Suprapubic skin (tissue), 3 donors: ENCODE data around the gene THOC6.

ENCODE experiments used
- POLR2A ChIP-seq, 2 donors: fragments of 450-650 bp; IDR thresholded peaks; one replicate each; pipeline ENCODE4 v1.6.1; 2017; ENCODE audit warnings: antibody characterized with exemption in 2 of 2, mild to moderate bottlenecking in 2 of 2, moderate library complexity in 2 of 2
- TF ChIP-seq, protein P1 (sequence below), 2 donors: fragments of 200-600 bp in 1 of 2; fragments of 450-650 bp in 1 of 2; sonication (generic) in 1 of 2; IDR thresholded peaks; one replicate each; pipeline ENCODE4 v1.5.1; 2016 to 2019; ENCODE audit warnings: antibody characterized with exemption in 2 of 2, mild to moderate bottlenecking in 1 of 2, moderate library complexity in 1 of 2

DNA sequence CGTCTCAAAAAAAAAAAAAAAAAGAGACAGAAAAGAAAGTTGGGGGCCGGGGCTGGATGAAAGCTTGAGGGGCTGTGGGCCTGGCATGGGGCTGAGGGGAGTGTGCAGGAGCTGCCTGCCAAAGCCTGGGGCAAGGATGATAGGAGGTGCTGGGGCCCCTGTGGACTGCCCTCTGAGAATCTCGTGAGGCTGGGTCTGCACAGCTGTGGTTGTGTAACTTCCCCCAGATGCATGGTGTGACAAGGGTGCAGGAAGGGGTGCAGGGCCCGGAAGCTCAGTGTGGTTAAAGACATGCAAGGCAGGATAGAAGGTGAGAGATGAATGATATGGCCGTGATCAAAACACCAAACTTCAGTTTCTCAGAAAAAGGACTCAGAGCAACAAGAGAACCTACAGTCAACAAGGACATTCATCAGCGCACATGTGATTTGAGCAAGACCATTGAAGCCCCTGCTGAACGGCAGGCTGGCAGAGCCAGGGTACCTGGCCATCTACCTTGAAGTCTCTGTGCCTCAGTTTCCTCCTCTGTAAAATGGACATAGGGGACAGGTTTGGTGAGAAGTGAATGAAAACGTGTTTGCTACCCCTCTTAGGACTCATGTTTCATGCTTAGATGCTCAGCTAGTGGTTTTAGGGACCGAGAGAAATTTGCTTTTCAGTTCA is 51.2 kb downstream of the THOC6 start:
- TF ChIP-seq, protein P1, sequence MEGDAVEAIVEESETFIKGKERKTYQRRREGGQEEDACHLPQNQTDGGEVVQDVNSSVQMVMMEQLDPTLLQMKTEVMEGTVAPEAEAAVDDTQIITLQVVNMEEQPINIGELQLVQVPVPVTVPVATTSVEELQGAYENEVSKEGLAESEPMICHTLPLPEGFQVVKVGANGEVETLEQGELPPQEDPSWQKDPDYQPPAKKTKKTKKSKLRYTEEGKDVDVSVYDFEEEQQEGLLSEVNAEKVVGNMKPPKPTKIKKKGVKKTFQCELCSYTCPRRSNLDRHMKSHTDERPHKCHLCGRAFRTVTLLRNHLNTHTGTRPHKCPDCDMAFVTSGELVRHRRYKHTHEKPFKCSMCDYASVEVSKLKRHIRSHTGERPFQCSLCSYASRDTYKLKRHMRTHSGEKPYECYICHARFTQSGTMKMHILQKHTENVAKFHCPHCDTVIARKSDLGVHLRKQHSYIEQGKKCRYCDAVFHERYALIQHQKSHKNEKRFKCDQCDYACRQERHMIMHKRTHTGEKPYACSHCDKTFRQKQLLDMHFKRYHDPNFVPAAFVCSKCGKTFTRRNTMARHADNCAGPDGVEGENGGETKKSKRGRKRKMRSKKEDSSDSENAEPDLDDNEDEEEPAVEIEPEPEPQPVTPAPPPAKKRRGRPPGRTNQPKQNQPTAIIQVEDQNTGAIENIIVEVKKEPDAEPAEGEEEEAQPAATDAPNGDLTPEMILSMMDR (IDR thresholded peaks at IDR 0.05) = no peak
- TF ChIP-seq POLR2A (IDR thresholded peaks at IDR 0.05) = no peak
